Dedifferentiated amniotic fluid mesenchymal stem cell (primary cell): Measurements from ENCODE around the gene CHRD.
A peak's percentile ranks its signal among the peaks of the same experiment; 100 is the strongest.
"Not testable (repeated sequence)": the region's sequence is repeated elsewhere in the genome, so short reads cannot be mapped to it uniquely, and the experiment has no call there.

Experiments used
- DNase-seq: peaks from one replicate; pipeline ENCODE4 v3.0.0-alpha.2; 2016; ENCODE audit errors: extremely low spot score

The CHRD gene

GRCh38 chr3:184379358-184380184, at the start of gene CHRD:
Gene CHRD (plus strand): TSS chr3:184380054. CDS start chr3:184380319, 265 bp downstream.
- no peak for DNase-seq

GRCh38 chr3:184332370-184333090, 47.3 kb upstream of the CHRD start:
- DNase-seq: peak; percentile 65

- DNase-seq: no peak
Observed at GRCh38 chr3:184333190-184333589, 46.7 kb upstream of the CHRD start.

- DNase-seq: no peak
Observed at GRCh38 chr3:184333700-184334099, 46.2 kb upstream of the CHRD start.

- peak; percentile 34 for DNase-seq
Observed at GRCh38 chr3:184334470-184335158, 45.2 kb upstream of the CHRD start.

- no peak for DNase-seq
Observed at GRCh38 chr3:184335291-184335660, 44.6 kb upstream of the CHRD start.

DNA sequence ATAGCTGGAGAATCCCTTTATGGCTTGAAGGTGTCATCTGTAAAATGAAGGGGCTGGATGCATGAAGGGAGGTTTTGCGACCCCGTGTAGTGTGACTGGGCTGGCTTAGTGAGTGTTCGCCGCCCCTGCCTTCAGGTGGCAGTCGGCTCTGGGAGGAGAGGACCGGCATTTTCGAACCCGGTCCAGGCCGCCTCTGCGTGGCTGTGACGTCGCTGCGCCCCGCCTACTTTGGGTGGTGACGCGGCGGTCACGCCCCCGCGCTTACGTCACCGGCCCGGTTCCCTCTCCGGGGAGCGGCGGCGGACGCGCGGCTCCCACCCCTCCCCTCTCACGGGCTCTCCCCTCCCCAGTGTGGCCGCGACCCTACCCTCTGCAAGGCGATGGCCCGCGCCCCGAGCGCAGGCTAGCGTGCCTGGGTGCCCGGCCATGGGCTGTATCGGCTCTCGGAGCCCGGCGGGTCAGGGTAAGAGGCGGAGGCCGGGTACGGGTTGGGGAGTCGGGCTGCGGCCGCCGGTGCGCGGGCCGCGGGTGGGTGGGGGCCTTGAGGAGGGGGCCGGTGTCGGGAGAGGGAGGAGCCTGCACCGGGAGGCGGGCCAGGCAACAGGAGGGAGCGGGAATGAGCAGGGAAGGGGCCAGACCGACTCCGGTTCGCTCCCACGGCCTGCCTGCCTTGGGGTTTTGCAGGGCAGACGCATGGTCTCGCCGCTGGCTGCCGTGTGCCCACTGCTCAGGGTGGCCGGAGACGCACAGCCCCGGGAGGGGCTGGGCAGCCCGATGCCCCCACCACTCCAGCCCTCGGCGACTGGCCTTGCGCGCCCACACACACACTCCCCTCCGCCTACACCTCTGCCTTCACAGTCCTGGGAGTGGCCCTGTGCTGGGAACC, 44.0 kb upstream of the CHRD start:
- peak; percentile 46 for DNase-seq

DNA sequence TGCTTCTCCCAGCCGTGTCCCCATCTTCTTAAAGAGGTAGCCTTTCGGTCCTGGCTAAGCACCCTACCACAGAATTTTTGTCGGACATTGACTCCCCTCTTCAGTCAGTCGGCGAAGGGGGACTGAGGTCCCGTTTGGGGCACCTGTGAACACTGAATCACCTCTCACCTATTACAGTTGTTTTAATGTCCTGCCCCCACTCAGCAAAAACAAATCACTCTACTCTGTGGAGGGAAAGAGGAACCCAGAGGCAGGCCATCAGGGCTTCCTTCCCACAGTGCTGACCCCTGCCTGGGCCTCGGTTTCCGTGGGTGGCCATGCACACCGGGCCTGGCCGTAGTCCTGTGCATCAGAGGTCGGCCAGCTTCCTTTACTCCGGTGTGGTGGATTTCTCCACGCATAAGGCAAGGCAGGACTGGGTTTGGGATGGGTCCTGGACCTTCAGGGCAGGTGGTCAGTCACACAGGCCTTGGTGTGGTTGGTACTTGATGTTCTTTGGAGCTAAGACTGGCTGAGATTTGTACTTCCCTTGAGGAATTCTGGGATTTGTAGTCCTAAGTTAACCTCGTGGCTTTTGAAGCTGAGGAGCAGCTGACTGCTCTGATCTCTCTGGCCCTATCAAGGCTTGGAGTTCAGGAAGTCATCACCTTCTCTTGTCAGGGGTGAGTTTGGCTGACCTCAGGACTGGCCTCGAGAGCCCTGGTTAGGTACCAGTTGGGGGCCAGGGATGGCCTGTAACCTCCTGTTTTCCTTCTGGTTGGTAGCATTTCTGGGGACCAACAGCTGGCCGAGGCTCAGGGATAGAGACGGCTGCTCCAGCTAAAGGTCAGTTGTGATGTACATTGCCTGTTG, 43.1 kb upstream of the CHRD start:
- DNase-seq: peak; percentile 44

- DNase-seq: no peak
Observed at GRCh38 chr3:184337399-184337714, 42.5 kb upstream of the CHRD start, which contains the start of gene FAM131A. Gene FAM131A (plus strand): TSS chr3:184337600. CDS start chr3:184337631, 31 bp downstream.

DNA sequence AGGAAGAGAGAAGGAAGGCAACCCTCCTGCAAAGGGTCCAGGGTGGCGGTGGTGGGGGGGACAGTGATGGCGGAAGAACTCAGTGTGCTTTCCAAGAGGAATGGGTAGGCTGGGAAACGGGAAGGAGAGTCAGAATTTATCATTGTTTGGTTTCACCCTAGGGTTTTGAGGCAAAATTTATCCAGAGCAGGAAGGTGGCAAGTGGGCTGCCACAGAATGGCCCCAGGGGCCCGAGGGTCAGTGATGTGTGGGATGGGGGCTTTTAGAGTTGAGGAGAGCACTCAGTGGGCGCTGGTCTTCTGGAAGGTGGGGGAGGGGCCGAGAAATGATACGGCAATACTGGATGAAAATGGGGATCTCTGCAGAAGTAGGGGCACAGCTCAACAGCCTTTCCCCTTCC, 41.9 kb upstream of the CHRD start:
- DNase-seq: no peak

DNA sequence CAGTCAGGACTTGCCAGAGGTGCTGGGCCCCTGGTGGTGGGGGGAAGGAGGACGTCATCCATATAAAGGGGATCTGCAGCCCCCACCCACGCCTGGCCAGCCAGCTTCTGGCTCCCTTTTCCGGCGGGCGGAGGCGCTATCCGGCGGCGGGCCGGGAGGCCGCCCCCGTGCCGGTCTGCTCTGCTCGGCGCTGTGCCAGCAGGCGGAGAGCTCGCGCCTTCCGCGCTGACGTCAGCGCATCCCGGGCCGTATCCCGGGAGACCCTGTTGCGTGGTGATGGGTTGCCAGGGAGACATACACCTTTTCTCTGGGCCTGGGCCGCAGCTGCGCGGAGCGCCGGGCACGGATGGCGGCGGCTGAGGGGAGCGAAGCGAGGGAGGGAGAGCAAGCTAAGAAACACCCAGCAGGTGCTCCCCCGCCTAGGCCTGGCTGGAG, 41.3 kb upstream of the CHRD start:
- DNase-seq: no peak

GRCh38 chr3:184339001-184339400, 40.9 kb upstream of the CHRD start:
- no peak for DNase-seq

DNA sequence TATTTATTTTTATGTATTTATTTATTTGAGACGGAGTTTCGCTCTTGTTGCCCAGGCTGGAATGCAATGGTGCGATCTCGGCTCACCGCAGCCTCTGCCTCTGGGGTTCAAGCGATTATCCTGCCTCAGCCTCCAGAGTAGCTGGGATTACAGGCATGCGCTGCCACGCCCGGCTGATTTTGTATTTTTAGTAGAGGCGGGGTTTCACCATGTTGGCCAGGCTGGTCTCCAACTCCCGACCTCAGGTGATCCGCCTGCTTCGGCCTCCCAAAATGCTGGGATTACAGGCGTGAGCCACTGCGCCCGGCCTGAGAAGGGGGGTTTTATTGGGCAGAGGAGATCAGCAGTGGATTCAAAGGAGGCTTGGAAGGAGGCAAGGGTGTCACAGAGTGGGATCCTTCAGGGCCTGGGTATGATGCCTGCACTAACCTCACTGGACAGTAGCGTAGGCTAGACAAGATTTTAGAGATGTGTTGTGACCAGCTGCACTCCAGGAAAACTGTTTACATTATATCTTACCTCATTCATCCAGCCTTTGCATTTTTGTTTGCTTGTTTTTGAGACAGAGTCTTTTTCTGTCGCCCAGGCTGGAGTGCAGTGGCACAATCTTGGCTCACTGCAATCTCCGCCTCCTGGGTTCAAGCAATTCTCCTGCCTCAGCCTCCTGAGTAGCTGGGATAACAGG, 40.3 kb upstream of the CHRD start:
- DNase-seq: not testable (repeated sequence)

- no peak for DNase-seq
Observed at GRCh38 chr3:184341925-184342324, 37.9 kb upstream of the CHRD start.

DNA sequence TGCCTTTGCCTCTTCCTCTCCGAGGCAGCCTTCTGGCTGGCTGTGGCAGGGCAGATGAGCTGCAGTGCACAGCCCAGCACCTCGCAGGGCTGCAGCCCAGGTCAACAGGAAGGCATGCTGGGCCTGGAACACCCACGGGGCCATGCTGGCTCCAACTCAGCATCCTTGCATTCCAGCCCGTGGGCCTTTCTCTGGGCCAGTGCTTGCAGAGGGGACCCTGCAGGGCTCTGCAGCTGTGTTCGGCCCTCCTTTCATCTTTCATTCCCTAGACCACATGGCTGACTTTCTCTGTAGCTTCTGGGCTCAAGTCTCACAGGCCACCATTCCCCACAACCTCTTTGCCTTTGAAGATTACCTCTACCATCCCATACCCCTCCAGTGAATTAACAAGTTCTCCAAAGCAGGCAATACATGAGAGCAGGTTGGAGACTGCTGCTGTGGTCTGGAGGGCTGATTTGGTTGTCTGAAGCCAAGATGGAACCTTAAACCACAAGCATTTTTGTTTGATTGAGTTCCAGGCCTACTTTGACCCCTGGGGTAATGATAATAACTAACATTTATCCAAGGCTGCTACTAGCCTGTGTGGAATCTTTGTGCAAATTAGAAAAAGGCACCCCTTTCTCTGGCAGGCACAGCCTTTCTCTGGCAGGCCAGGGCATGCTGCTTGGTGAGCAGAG, 36.5 kb upstream of the CHRD start:
- no peak for DNase-seq

- no peak for DNase-seq
Observed at GRCh38 chr3:184344579-184345316, 35.1 kb upstream of the CHRD start.

DNA sequence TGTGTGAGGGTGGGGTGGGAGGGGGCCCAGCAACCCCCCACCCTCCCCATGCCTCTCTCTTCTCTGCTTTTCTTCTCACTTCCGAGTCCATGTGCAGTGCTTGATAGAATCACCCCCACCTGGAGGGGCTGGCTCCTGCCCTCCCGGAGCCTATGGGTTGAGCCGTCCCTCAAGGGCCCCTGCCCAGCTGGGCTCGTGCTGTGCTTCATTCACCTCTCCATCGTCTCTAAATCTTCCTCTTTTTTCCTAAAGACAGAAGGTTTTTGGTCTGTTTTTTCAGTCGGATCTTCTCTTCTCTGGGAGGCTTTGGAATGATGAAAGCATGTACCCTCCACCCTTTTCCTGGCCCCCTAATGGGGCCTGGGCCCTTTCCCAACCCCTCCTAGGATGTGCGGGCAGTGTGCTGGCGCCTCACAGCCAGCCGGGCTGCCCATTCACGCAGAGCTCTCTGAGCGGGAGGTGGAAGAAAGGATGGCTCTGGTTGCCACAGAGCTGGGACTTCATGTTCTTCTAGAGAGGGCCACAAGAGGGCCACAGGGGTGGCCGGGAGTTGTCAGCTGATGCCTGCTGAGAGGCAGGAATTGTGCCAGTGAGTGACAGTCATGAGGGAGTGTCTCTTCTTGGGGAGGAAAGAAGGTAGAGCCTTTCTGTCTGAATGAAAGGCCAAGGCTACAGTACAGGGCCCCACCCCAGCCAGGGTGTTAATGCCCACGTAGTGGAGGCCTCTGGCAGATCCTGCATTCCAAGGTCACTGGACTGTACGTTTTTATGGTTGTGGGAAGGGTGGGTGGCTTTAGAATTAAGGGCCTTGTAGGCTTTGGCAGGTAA, 34.3 kb upstream of the CHRD start:
- peak; percentile 54 for DNase-seq
